ENCODE data around the gene RASAL2. TPM values are rescaled to one million over a fixed set of nuclear protein-coding genes. Genes with fewer than 3 reads are reported as not detected.

RASAL2 gene
- total RNA-seq (2014; rRNA removed; shearing (Covaris generic); ENCODE audit: low replicate concordance), result not detected in 2 replicates

DNA sequence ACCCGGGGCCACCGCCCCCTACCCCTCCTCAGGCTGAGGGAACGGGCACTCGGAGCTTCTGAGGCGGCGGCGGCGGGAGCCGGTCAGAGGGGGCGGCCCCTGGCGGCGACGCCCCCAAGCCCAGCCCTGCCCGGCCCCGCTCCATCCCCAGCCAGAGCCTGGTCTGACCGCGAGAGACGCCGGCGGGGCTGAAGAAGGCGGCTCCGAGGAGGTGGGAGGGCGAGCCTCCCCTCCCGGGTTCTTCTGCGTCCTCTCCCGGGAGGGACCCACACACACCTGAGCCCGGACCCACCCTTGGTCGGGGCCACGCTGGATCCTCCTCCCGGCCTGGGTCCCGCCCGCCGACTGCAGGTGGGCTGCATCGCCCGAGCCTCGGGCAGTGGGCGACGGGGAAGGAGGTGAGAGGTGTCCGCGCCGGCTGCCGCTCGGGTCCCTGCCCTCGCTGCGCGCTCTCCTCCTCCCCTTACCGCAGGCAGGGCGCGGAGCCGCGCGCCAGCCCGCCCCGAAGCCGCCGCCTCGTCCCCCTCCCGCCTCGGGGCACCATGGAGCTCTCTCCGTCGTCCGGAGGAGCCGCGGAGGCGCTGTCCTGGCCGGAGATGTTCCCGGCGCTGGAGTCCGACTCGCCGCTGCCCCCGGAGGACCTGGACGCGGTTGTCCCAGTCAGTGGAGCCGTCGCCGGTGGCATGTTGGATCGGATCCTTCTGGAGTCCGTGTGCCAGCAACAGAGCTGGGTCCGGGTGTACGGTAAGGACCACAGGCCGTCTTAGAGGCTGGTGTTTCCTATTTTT is at the start of gene RASAL2:
Gene RASAL2 (plus strand): TSS at position 154 of the 788 bp plus-strand sequence. CDS start 389 bp downstream, at position 543.
- no peaks in the 10 kb centered on the region for H3K4me1 ChIP-seq (ENCODE audit: low read length)
- no peak within 1 kb of the TSS for H3K9ac ChIP-seq (ENCODE audit: low read length)
- DNase-seq, result no peak
- no peak within 1 kb of the TSS for H3K27ac ChIP-seq (ENCODE audit: low read length)
- no peak within 1 kb of the TSS for H2AFZ ChIP-seq (ENCODE audit: low read length)
- no peak within 1 kb of the TSS for H3K4me3 ChIP-seq (ENCODE audit: low read length)
- no peaks in the 10 kb centered on the region for H4K20me1 ChIP-seq (ENCODE audit: insufficient read depth, low read depth, low read length)
- H3K9me2 ChIP-seq (replicated peaks; ENCODE audit: insufficient read depth, low read length), result no peaks in the 10 kb centered on the region
- no peaks in the 10 kb centered on the region for H3K9me3 ChIP-seq (ENCODE audit: low read length)
- no peaks in the 10 kb centered on the region for H3K27me3 ChIP-seq (ENCODE audit: low read length)
- H3K79me2 ChIP-seq (ENCODE audit: low read length), result no peaks in the 10 kb centered on the region
- H3K36me3 ChIP-seq (ENCODE audit: insufficient read depth, low read length), result no peaks in the 10 kb centered on the region
- H3K4me2 ChIP-seq (ENCODE audit: low read depth, low read length, poor library complexity, severe bottlenecking), result no peak within 1 kb of the TSS

DNA sequence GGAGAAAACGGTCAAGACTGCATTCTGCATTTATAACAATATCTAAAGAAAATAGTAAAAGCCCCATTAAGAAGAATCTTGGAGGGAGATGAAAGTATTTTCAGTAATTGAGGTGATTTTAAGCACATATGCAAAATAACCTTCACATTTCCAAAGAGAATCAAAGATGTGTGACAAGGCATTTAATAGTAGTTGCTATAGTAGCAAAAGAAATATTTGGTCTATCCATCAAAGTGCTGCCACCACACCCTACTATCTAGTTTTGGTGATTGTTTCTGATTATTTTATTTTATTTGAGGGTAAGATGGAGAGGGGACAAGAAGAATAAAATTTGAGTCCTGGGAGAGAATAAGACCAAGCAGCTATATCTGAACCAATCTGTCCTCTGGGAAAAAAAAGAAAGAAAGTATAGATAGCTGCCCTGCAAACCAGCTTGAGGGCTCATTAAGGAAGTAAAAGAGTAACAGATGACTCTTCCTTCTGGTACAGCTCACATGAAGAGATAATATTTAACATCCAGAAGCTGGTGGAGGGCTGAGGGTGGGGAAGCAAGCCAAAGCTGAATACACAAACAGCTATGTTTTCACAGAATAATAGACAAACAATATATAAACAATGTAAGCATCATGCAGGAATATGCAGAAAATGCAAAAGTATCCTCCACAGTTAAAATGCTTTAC is 47.2 kb upstream of the RASAL2 start:
- DNase-seq, result no peak
- no peak overlapping the region for H3K4me3 ChIP-seq (ENCODE audit: low read length)
- no peak overlapping the region for H3K4me2 ChIP-seq (ENCODE audit: low read depth, low read length, poor library complexity, severe bottlenecking)

DNA sequence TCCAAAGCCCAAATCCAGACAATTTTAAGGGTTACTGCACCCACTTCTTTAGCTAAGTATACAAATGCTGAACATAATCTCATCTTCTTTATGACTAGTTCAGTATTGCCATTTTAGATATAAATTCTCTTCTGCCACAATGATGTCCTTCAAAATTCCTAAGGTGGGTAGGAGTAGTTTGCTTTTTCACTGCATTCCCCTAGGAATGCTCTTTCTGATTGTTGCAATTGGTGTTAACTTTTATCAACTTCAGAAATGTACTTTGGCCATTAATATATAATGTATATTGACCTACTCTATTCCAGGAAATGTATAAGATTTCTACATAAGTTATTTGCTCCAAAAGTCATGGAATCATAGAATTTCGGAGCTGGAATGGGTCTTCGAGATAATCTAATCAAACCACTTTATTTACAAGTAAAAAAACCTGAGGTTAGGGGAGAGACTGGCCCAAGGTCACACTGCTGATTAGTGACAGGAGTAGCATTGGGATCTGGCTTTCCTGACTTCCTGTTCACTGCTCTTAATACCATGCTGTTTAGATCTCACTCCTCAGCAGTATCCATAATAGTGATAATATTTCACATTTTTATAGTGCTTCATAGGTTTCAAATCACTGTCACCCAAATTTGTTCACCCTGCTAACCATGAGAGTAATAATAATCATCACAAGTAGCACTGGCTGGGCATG is 46.4 kb upstream of the RASAL2 start:
- no peaks in the 10 kb centered on the region for H3K9me3 ChIP-seq (ENCODE audit: low read length)
- no peaks in the 10 kb centered on the region for H3K27me3 ChIP-seq (ENCODE audit: low read length)
- H4K20me1 ChIP-seq (ENCODE audit: insufficient read depth, low read depth, low read length), result no peaks in the 10 kb centered on the region
- DNase-seq, result no peak
- no peak overlapping the region for H3K27ac ChIP-seq (ENCODE audit: low read length)
- H3K4me2 ChIP-seq (ENCODE audit: low read depth, low read length, poor library complexity, severe bottlenecking), result no peak overlapping the region
- H3K4me1 ChIP-seq (ENCODE audit: low read length), result no peaks in the 10 kb centered on the region
- H2AFZ ChIP-seq (ENCODE audit: low read length), result no peak overlapping the region
- H3K79me2 ChIP-seq (ENCODE audit: low read length), result no peaks in the 10 kb centered on the region
- no peak overlapping the region for H3K9ac ChIP-seq (ENCODE audit: low read length)
- no peaks in the 10 kb centered on the region for H3K9me2 ChIP-seq (replicated peaks; ENCODE audit: insufficient read depth, low read length)
- H3K4me3 ChIP-seq (ENCODE audit: low read length), result no peak overlapping the region
- no peaks in the 10 kb centered on the region for H3K36me3 ChIP-seq (ENCODE audit: insufficient read depth, low read length)

More for the DNA sequence above, 47.2 kb upstream of the RASAL2 start:
- Histone ChIP-seq H3K9me3 (ENCODE audit: low read length) (no peaks in the 10 kb centered on the region), H4K20me1 (ENCODE audit: insufficient read depth, low read depth, low read length) (no peaks in the 10 kb centered on the region), H3K27me3 (ENCODE audit: low read length) (no peaks in the 10 kb centered on the region), H3K9me2 (replicated peaks; ENCODE audit: insufficient read depth, low read length) (no peaks in the 10 kb centered on the region), H3K27ac (ENCODE audit: low read length) (no peak overlapping the region), H3K79me2 (ENCODE audit: low read length) (no peaks in the 10 kb centered on the region), H3K4me1 (ENCODE audit: low read length) (no peaks in the 10 kb centered on the region), H2AFZ (ENCODE audit: low read length) (no peak overlapping the region), H3K36me3 (ENCODE audit: insufficient read depth, low read length) (no peaks in the 10 kb centered on the region), H3K9ac (ENCODE audit: low read length) (no peak overlapping the region)

DNA sequence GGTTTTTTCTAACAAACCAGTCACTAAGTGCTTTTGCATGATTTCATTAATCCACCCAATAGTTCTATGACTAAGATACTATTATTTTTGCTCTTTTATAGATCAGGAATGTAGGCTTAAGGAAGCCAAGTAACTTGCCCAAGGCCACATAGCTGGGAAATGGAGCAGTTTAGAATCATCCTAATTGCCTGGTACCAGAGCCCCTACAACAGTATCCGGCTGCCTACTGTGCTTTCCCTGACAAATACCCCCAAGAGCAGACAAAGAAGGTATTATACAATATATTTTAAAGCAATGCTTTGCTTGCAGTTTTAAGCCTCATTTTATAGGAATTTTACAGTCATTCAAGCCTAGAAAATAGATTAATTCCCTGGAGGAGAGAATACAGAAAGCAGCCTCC is 45.5 kb upstream of the RASAL2 start:
- Histone ChIP-seq H3K9ac (ENCODE audit: low read length) (no peak overlapping the region), H3K27ac (ENCODE audit: low read length) (no peak overlapping the region), H2AFZ (ENCODE audit: low read length) (no peak overlapping the region), H3K9me2 (replicated peaks; ENCODE audit: insufficient read depth, low read length) (no peaks in the 10 kb centered on the region), H3K9me3 (ENCODE audit: low read length) (no peaks in the 10 kb centered on the region), H3K4me2 (ENCODE audit: low read depth, low read length, poor library complexity, severe bottlenecking) (no peak overlapping the region), H4K20me1 (ENCODE audit: insufficient read depth, low read depth, low read length) (no peaks in the 10 kb centered on the region), H3K36me3 (ENCODE audit: insufficient read depth, low read length) (no peaks in the 10 kb centered on the region), H3K4me3 (ENCODE audit: low read length) (no peak overlapping the region), H3K79me2 (ENCODE audit: low read length) (no peaks in the 10 kb centered on the region), H3K27me3 (ENCODE audit: low read length) (no peaks in the 10 kb centered on the region), H3K4me1 (ENCODE audit: low read length) (no peaks in the 10 kb centered on the region)
- DNase-seq, result no peak

DNA sequence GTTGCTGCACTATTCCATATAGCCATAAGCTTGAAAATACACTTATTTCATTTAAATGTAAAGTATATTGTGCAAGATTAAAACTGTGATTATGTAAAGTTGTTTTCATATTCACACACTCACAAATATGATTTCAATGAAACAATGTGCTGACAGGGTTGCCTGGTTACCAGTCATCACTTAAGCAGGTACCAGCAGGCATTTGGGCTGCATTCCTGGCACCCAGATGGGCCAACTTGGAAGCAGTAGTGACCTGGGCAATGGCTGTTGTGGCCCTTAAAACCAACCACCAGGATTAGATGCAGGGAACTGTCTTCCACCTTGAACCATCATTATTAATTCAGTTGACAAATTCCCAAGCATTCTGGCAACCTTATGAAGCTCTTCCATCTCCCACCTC is 45.0 kb upstream of the RASAL2 start:
- no peaks in the 10 kb centered on the region for H3K9me2 ChIP-seq (replicated peaks; ENCODE audit: insufficient read depth, low read length)
- no peaks in the 10 kb centered on the region for H3K27me3 ChIP-seq (ENCODE audit: low read length)
- H3K79me2 ChIP-seq (ENCODE audit: low read length), result no peaks in the 10 kb centered on the region

DNA sequence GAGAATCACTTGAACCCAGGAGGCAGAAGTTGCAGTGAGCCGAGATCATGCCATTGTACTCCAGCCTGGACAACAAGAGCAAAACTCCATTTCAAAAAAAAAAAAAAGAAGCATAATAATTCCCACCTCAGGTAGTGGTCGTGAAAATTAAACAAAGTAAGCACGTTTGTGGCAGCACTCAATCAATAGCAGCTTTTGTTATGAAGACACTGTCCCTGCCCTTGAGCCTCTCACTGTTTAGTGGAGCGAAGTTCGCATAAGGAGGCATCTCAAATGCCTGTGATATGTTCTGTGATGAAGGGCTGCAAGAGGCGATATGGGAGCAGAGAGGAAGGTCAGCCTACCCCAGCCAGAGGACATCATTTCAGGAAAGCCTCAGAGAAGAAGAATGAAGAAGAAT is 43.8 kb upstream of the RASAL2 start:
- Histone ChIP-seq H3K9me3 (ENCODE audit: low read length) (no peaks in the 10 kb centered on the region), H3K9me2 (replicated peaks; ENCODE audit: insufficient read depth, low read length) (no peaks in the 10 kb centered on the region), H3K4me1 (ENCODE audit: low read length) (no peaks in the 10 kb centered on the region), H3K36me3 (ENCODE audit: insufficient read depth, low read length) (no peaks in the 10 kb centered on the region), H3K4me3 (ENCODE audit: low read length) (no peak overlapping the region), H3K27ac (ENCODE audit: low read length) (no peak overlapping the region), H2AFZ (ENCODE audit: low read length) (no peak overlapping the region), H3K27me3 (ENCODE audit: low read length) (no peaks in the 10 kb centered on the region), H3K79me2 (ENCODE audit: low read length) (no peaks in the 10 kb centered on the region), H4K20me1 (ENCODE audit: insufficient read depth, low read depth, low read length) (no peaks in the 10 kb centered on the region), H3K9ac (ENCODE audit: low read length) (no peak overlapping the region), H3K4me2 (ENCODE audit: low read depth, low read length, poor library complexity, severe bottlenecking) (no peak overlapping the region)
- DNase-seq, result peak; percentile 6

More for the DNA sequence above, 45.0 kb upstream of the RASAL2 start:
- H3K9me3 ChIP-seq (ENCODE audit: low read length), result no peaks in the 10 kb centered on the region
- no peak overlapping the region for H3K4me3 ChIP-seq (ENCODE audit: low read length)
- no peak overlapping the region for H2AFZ ChIP-seq (ENCODE audit: low read length)
- H3K27ac ChIP-seq (ENCODE audit: low read length), result no peak overlapping the region
- no peaks in the 10 kb centered on the region for H3K4me1 ChIP-seq (ENCODE audit: low read length)
- DNase-seq, result no peak
- H3K36me3 ChIP-seq (ENCODE audit: insufficient read depth, low read length), result no peaks in the 10 kb centered on the region
- H3K9ac ChIP-seq (ENCODE audit: low read length), result no peak overlapping the region
- H4K20me1 ChIP-seq (ENCODE audit: insufficient read depth, low read depth, low read length), result no peaks in the 10 kb centered on the region
- H3K4me2 ChIP-seq (ENCODE audit: low read depth, low read length, poor library complexity, severe bottlenecking), result no peak overlapping the region

DNA sequence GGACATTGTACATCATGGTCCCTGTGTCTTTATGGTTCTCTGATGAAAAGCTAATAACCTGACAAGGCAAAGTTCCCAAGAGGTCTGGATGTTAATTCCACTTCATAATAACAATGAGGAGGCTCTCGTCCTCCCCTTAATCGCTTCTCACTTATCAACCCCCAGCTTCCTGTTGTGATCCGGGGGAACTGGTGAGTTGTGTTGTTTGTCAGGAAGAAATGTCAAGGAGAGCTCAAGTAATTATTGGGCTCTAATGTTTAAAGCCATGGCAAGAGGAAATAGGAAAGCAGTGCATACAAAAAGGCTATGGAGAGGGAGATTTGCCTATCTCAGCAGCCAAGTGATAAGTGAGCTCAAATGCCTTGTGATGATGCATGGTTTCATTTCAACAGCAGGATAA is 42.8 kb upstream of the RASAL2 start:
- DNase-seq, result peak; percentile 33
- H3K27me3 ChIP-seq (ENCODE audit: low read length), result no peaks in the 10 kb centered on the region
- peaks cover 3% of the 10 kb centered on the region for H3K4me1 ChIP-seq (ENCODE audit: low read length)
- no peak overlapping the region for H3K9ac ChIP-seq (ENCODE audit: low read length)
- no peak overlapping the region for H3K4me3 ChIP-seq (ENCODE audit: low read length)
- no peaks in the 10 kb centered on the region for H3K36me3 ChIP-seq (ENCODE audit: insufficient read depth, low read length)
- no peaks in the 10 kb centered on the region for H3K9me3 ChIP-seq (ENCODE audit: low read length)
- H2AFZ ChIP-seq (ENCODE audit: low read length), result no peak overlapping the region
- H3K9me2 ChIP-seq (replicated peaks; ENCODE audit: insufficient read depth, low read length), result no peaks in the 10 kb centered on the region
- no peak overlapping the region for H3K4me2 ChIP-seq (ENCODE audit: low read depth, low read length, poor library complexity, severe bottlenecking)
- no peaks in the 10 kb centered on the region for H4K20me1 ChIP-seq (ENCODE audit: insufficient read depth, low read depth, low read length)
- H3K79me2 ChIP-seq (ENCODE audit: low read length), result no peaks in the 10 kb centered on the region
- no peak overlapping the region for H3K27ac ChIP-seq (ENCODE audit: low read length)
